ENCODE results near the gene MGST3. TPM values are rescaled to one million over a fixed set of nuclear protein-coding genes. Genes with fewer than 3 reads are reported as not detected.

Gene MGST3
- polyA plus RNA-seq, 1 of the 3 experiments (the other 2 are of a cell fraction), result 270 TPM

DNA sequence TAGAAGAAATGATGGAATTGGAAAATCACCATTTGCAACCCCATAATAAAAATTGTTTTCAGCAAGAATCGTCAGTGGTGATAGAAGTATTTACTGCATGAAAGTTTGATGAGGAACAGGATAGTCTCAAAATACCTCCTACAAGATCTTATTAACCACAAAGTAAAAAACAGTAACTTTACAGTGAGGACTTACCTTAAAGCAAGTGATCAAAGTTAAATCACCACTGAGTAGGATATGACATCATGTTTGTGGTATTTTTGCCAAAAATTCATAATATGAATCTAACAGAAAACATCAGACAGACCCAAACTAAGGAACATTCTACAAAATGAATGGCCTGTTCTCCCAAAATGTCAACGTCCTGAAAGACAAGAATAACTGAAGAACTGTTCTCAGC, 47.5 kb downstream of the MGST3 start:
- WGBS (ENCODE audit: low lambda C conversion rate), result 54% methylated on average over 2 of the region's 2 CpGs
- Histone ChIP-seq H3K79me2 (ENCODE audit: insufficient read depth) (peaks cover 7% of the 10 kb centered on the region), H3K27ac (ENCODE audit: low read depth in 2 of 2, low read length in 1 of 2) (no peak overlapping the region; a peak in 1 of 4 replicates), H3K9ac (no peak overlapping the region), H3K9me3 (no peaks in the 10 kb centered on the region), H3K4me3 (ENCODE audit: low read depth in 2 of 2, low read length in 1 of 2) (no peak overlapping the region), H3K27me3 (ENCODE audit: insufficient read depth) (no peaks in the 10 kb centered on the region), H4K20me1 (ENCODE audit: insufficient read depth) (no peaks in the 10 kb centered on the region), H3K4me2 (no peak overlapping the region), H3K9me2 (no peaks in the 10 kb centered on the region), H3K4me1 (ENCODE audit: control insufficient read depth in 1 of 2, insufficient read depth in 2 of 2, low read depth in 1 of 2, low read length in 1 of 2) (no peaks in the 10 kb centered on the region), H2AFZ (ENCODE audit: low read depth) (no peak overlapping the region), H3K36me3 (replicated peaks in 1 of 2; ENCODE audit: control insufficient read depth in 1 of 2, insufficient read depth in 2 of 2, low read length in 1 of 2) (peaks cover 41 to 63% of the 10 kb centered on the region in 2 experiments), H3F3A (replicated peaks; ENCODE audit: insufficient read depth) (peaks cover 3% of the 10 kb centered on the region)
- ChIA-PET CTCF (no interaction called here), POLR2A (no interaction called here)
- TF ChIP-seq, protein P1, sequence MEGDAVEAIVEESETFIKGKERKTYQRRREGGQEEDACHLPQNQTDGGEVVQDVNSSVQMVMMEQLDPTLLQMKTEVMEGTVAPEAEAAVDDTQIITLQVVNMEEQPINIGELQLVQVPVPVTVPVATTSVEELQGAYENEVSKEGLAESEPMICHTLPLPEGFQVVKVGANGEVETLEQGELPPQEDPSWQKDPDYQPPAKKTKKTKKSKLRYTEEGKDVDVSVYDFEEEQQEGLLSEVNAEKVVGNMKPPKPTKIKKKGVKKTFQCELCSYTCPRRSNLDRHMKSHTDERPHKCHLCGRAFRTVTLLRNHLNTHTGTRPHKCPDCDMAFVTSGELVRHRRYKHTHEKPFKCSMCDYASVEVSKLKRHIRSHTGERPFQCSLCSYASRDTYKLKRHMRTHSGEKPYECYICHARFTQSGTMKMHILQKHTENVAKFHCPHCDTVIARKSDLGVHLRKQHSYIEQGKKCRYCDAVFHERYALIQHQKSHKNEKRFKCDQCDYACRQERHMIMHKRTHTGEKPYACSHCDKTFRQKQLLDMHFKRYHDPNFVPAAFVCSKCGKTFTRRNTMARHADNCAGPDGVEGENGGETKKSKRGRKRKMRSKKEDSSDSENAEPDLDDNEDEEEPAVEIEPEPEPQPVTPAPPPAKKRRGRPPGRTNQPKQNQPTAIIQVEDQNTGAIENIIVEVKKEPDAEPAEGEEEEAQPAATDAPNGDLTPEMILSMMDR (IDR thresholded peaks at IDR 0.05), result no peak
- TF ChIP-seq GABPA (IDR thresholded peaks at IDR 0.05; ENCODE audit: low read depth), result no peak
- TF ChIP-seq, protein P2, sequence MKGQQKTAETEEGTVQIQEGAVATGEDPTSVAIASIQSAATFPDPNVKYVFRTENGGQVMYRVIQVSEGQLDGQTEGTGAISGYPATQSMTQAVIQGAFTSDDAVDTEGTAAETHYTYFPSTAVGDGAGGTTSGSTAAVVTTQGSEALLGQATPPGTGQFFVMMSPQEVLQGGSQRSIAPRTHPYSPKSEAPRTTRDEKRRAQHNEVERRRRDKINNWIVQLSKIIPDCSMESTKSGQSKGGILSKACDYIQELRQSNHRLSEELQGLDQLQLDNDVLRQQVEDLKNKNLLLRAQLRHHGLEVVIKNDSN (IDR thresholded peaks at IDR 0.05; ENCODE audit: borderline replicate concordance, low read depth), result no peak
- no peak for TF ChIP-seq MXI1 (IDR thresholded peaks at IDR 0.05; ENCODE audit: low read depth, low read length)
- DNase-seq, result no peak

DNA sequence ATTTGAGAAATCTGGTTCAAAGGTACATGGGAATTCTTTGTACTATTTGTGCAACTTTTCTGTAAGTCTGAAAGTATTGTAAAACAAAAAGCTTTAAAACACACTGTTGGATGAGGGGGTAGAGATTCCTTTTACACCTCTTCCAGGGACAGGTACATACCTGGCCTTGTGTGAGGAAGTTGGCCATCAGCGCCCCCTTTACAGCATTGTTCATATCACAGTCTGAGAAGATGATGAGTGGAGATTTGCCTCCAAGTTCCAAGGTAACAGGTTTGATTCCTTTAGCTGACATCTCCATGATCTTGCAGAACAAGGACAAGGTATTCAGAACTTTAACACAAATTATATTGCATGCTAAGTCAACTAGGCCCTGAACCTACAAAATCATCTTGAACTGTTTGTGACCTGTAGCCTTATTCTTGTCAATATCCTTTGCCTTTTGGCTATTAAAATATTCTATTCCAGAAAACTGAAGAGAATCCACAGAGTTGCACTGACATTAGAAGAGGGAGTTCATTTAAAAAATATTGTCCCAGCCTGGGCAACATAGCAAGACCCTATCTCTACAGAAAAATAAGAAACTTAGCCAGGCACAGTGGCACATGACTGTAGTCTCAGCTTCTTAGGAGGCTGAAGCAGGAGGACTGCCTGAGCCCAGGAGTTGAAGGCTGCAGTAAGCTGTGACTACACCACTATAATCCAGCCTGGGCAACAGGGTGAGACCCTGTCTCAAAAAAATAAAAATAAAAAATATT, 48.4 kb downstream of the MGST3 start:
- no peak overlapping the region for H3K27ac ChIP-seq (ENCODE audit: low read depth in 2 of 2, low read length in 1 of 2)
- CTCF ChIA-PET, result no interaction called here
- H3K4me3 ChIP-seq (ENCODE audit: low read depth in 2 of 2, low read length in 1 of 2), result no peak overlapping the region
- H3K4me2 ChIP-seq, result no peak overlapping the region
- peaks cover 17% of the 10 kb centered on the region for H3K79me2 ChIP-seq (ENCODE audit: insufficient read depth)
- POLR2A ChIA-PET, result no interaction called here
- DNase-seq, result no peak
- TF ChIP-seq, protein P3, sequence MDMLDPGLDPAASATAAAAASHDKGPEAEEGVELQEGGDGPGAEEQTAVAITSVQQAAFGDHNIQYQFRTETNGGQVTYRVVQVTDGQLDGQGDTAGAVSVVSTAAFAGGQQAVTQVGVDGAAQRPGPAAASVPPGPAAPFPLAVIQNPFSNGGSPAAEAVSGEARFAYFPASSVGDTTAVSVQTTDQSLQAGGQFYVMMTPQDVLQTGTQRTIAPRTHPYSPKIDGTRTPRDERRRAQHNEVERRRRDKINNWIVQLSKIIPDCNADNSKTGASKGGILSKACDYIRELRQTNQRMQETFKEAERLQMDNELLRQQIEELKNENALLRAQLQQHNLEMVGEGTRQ (IDR thresholded peaks at IDR 0.05; ENCODE audit: borderline replicate concordance, low read depth, low read length), result no peak
- no peak for TF ChIP-seq FOSL2 (IDR thresholded peaks at IDR 0.05; ENCODE audit: borderline replicate concordance, low read depth)
- TF ChIP-seq, protein P1 (IDR thresholded peaks at IDR 0.05), result no peak
- TF ChIP-seq TCF12 (IDR thresholded peaks at IDR 0.05), result no peak
- no peak for TF ChIP-seq FOXM1 (IDR thresholded peaks at IDR 0.05; ENCODE audit: low read depth)
- H3F3A ChIP-seq (replicated peaks; ENCODE audit: insufficient read depth), result no peaks in the 10 kb centered on the region
- no peaks in the 10 kb centered on the region for H3K9me3 ChIP-seq
- no peaks in the 10 kb centered on the region for H3K4me1 ChIP-seq (ENCODE audit: control insufficient read depth in 1 of 2, insufficient read depth in 2 of 2, low read depth in 1 of 2, low read length in 1 of 2)
- H3K9me2 ChIP-seq, result no peaks in the 10 kb centered on the region
- H3K27me3 ChIP-seq (ENCODE audit: insufficient read depth), result no peaks in the 10 kb centered on the region
- no peak overlapping the region for H2AFZ ChIP-seq (ENCODE audit: low read depth)
- H4K20me1 ChIP-seq (ENCODE audit: insufficient read depth), result no peaks in the 10 kb centered on the region
- peaks cover 41 to 70% of the 10 kb centered on the region in 2 experiments for H3K36me3 ChIP-seq (replicated peaks in 1 of 2; ENCODE audit: control insufficient read depth in 1 of 2, insufficient read depth in 2 of 2, low read length in 1 of 2)
- no peak overlapping the region for H3K9ac ChIP-seq
- WGBS (ENCODE audit: low lambda C conversion rate), result 50% methylated on average over 1 of the region's 1 CpG
